H54 (cell line): ENCODE measurements around the gene THRA.
"Not testable (repeated sequence)": the region's sequence is repeated elsewhere in the genome, so short reads cannot be mapped to it uniquely, and the experiment has no call there.

Experiments
- DNase-seq: peaks from one replicate; pipeline ENCODE4 v3.0.0; 2011; ENCODE audit warnings: low spot score, mixed read lengths; ENCODE audit not compliant: insufficient read length
- FAIRE-seq: peaks from 3 replicates; lab custom pipeline; 2011; peaks lifted over from hg19 to GRCh38; lab: Jason Lieb, UNC
- POLR2A ChIP-seq: IDR thresholded peaks from 2 replicates; pipeline ENCODE4 v1.6.1; 2011; ENCODE audit warnings: low read depth, mild to moderate bottlenecking, low read length

The THRA gene

DNA sequence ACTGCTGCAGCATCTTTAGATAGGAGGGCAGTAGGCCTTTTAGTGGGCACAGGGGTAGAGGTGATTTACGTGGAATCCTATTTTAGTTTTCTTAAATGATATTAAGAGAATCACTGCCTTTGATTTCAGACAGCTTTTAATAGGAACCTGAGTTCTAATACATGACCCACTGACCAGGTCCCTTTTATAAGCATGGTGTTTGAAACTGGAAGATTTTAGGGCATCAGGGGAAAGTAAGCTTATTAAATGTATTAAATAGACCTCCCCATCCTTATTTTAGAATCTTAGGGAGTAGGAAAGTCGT lies 61.0 kb downstream of the THRA start:
- no peak for TF ChIP-seq POLR2A
- FAIRE-seq, result no peak

DNA sequence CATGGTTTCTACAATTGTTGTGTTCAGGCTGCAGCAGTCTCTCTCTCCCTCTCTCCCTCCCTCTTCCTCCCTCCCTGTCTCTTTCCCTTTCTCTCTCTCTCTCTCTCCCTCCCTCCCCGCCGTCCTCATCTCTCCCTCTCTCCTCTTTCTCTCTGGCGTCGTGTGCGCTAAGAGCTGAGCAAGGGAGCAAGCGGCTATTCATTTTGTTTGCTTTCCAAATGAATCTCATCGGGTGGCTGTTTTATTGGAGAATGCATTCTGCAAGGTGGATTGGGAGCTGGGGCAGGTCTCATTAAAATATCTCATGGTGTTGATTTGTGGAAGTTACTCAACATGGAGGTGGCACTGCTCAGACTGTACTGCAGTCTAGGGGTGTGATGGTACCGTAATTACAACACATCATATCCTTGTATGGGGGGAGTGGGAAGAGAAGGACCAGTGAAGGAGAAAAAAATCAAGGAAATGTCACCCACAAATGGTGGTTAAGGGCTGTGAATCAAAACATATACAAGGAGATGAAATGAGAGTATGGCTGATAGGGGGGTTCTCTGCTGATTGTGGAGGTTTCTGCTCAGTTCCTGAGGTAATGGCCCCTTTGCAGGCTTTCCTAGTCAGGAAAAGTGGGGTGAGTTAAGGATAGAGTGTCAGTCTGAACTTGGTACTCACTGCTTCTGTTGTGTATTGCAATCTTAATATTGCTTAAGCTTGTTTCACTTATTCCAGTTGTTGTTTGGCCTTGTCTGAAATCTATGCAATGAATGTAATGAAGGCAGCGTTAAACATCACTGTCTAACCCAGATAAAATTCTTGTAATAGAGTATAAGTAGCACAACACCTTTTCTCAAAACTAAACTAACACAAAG lies 61.7 kb downstream of the THRA start:
- FAIRE-seq (no peak), DNase-seq (no peak)
- no peak for TF ChIP-seq POLR2A

More for the DNA sequence above, 61.0 kb downstream of the THRA start:
- DNase-seq, result no peak

DNA sequence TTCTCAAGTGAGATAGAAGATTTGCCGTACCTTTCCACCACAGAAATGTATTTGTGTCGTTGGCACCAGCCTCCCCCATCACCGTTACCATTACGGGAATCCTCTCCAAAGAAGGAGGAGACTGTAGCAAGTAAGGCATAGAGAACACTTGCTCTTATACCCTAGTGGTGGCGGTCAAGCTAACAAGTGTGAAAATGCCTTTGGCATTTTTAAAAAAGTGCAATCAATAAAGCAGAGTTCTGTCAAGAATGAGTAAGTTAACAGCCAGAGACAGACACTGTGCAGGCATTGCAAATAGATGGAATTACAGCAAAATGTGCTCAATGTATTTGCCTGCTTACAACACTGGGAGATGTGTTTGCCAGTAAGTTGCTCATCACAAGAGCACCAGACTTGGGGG lies 66.7 kb downstream of the THRA start:
- TF ChIP-seq POLR2A, result no peak
- DNase-seq, result no peak
- no peak for FAIRE-seq

DNA sequence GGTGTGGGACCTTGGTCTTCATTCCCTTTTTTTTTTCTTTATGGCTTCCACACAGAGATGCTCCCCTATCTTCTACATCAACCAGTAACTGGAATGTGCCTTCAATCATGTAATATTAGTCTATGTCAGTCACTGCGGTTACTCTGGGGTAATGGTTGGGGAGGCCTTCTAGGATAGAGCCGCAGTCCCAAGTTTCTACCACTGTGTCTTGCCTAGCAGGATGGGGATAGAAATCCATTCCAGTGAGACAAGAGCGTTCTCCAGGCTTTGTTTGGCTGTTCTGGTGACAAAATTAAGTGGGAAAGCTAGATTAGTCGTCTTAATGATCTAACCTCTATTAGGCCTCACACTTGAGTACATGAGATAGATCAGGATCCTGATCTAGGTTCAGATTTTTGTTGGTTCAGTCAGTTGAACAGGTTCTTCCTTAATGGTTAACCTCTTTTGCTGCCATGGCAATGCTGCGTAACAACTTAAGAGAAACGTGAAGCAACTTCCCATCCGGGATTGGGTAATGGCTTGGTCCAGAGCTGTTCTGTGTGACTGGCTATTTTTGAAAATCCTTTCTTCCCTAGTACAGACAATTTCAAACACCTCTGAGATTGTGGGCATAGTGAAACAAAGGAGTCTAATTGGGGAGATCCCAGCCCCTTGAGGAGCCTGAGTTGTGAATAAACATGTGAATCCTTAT lies 67.7 kb downstream of the THRA start:
- DNase-seq (no peak), FAIRE-seq (no peak)
- TF ChIP-seq POLR2A, result no peak

DNA sequence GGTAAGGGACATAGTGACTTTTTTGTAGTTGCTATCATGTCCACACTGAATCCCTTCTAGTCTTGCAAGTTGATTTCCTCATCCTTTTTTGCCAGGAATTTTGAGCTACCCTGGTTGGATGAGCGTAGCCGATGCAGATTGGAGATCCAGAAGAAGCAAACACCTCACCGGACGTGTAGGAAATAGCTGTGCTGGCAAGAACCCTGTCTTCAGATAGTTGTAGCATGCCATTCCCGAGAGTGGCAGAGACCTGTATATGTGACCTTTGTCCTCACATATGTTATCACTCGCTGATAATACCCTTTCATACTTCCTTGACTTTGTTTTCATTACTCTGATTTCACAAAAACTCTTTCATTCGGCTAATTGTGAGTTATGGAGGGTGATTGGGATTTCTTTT lies 71.4 kb downstream of the THRA start:
- DNase-seq (no peak), FAIRE-seq (no peak)
- no peak for TF ChIP-seq POLR2A

DNA sequence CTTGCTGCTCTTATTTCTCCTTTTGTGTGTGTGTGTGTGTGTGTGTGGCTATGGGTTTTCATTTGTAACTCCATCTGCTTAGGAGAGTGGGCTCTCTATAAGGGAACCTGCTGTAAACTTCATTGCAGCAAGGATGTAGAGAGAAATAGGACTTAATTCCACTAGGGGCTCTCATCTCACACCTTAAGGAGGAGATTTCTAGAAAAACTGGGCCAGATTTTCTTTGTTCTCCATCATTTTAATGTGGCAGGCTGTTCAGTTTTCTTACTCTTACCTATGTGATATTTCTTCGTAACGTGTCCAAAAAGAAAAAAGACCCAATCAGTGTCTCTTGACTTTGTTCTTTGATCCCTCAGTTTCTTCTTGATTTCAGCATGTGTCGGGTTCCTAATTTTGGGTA lies 73.1 kb downstream of the THRA start:
- no peak for TF ChIP-seq POLR2A
- DNase-seq, result no peak
- FAIRE-seq, result no peak

DNA sequence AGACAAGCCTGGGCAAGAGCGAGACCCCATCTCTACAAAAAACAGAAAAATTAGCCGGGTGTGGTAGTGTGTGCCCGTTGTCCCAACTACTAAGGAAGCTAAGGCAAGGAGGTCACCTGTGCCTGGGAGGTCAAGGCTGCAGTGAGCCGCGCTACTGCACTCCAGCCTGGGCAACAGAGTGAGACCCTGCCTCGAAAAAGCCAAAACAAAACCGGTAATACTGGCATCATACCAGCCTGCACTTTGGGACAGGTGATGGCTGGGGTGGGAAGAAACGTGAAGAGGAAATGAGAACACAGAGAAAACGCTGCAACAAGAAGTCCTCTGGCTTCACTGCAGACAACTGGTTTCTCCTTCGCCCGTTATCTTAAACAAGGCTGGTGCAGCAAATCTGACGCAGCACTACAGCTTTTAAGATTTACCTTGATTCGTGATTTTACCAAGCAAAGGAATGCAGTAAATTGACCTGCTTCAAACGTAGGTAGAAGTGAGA lies 76.8 kb downstream of the THRA start:
- DNase-seq (no peak), FAIRE-seq (no peak)
- TF ChIP-seq POLR2A, result no peak

DNA sequence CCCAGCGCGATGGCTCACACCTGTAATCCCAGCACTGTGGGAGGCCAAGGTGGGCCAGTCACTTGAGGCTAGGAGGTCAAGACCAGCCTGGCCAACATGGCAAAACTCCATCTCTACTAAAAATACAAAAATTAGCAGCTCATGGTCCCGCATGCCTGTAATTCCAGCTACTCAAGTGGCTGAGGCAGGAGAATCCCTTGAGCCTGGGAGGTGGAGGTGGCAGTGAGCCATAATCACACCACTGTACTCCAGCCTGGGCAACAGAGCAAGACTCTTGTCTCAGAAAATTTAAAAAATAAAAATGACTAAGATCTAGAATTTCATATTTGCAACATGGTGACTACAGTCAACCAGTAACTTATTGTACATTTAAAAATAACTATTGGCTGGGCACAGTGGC lies 80.4 kb downstream of the THRA start:
- not testable (repeated sequence) for FAIRE-seq, DNase-seq
